OCI-LY1 (cell line): ENCODE results near the gene AMBRA1.

Experiments
- CTCF ChIP-seq: fragments of 200-600 bp; sonication (generic), shearing (Covaris generic); IDR thresholded peaks from 2 replicates; pipeline ENCODE4 v1.5.1; 2017; ENCODE audit warnings: mild to moderate bottlenecking, antibody characterized with exemption, low read length, moderate library complexity, mixed read lengths
- EZH2 ChIP-seq: fragments of 200-600 bp; sonication (generic), shearing (Covaris generic); IDR thresholded peaks from 2 replicates; pipeline ENCODE4 v1.8.0; 2017; ENCODE audit warnings: borderline replicate concordance, mixed run types, mild to moderate bottlenecking, antibody characterized with exemption, low read length, moderate library complexity, mixed read lengths

GRCh38 chr11:46535688-46536087 lies 58.1 kb downstream of the AMBRA1 start:
- TF ChIP-seq EZH2 (no peak), CTCF (no peak)
